ENCODE data around the gene RAD51B.

The RAD51B gene

DNA sequence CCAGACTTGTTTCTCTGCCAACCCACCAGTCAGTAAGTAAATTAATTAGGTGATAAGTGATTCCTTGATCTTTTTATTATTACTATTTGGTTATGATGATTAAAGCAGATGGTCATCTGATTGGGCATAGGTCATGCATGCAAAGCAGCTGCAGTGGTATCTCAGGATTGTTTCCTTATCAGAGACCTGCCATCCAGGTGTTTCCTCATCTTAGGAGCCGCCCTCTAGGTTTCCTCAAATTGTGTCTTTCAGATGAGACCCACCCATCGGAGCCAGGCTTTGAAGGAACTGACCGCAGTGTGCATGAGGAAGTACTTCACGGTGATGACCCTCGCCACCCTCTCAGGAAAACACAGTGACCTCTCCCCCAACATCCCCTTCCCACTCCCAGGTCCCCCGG, 910.0 kb downstream of the RAD51B start:
- TF ChIP-seq, protein P1, sequence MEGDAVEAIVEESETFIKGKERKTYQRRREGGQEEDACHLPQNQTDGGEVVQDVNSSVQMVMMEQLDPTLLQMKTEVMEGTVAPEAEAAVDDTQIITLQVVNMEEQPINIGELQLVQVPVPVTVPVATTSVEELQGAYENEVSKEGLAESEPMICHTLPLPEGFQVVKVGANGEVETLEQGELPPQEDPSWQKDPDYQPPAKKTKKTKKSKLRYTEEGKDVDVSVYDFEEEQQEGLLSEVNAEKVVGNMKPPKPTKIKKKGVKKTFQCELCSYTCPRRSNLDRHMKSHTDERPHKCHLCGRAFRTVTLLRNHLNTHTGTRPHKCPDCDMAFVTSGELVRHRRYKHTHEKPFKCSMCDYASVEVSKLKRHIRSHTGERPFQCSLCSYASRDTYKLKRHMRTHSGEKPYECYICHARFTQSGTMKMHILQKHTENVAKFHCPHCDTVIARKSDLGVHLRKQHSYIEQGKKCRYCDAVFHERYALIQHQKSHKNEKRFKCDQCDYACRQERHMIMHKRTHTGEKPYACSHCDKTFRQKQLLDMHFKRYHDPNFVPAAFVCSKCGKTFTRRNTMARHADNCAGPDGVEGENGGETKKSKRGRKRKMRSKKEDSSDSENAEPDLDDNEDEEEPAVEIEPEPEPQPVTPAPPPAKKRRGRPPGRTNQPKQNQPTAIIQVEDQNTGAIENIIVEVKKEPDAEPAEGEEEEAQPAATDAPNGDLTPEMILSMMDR (IDR thresholded peaks at IDR 0.05): no peak

DNA sequence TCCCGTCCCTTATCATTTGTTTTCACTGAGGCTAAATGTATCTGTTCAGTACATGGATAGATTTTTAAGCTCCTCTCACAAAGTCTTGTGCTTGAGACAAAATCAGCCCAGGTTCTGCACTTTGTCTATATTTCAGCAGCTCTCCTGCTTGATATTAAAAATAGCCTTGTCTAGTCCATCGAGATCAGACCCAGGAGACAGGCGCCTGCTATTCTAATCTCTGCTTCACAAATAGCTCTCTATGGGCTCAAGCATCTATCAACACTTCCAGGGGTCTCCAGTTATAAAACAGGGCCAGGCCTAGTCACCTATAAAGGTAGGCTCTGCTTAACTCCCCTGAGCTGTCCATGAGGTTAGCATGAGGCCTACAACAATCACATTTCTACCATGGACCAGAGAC, 910.8 kb downstream of the RAD51B start:
- TF ChIP-seq, protein P1 (IDR thresholded peaks at IDR 0.05): no peak

DNA sequence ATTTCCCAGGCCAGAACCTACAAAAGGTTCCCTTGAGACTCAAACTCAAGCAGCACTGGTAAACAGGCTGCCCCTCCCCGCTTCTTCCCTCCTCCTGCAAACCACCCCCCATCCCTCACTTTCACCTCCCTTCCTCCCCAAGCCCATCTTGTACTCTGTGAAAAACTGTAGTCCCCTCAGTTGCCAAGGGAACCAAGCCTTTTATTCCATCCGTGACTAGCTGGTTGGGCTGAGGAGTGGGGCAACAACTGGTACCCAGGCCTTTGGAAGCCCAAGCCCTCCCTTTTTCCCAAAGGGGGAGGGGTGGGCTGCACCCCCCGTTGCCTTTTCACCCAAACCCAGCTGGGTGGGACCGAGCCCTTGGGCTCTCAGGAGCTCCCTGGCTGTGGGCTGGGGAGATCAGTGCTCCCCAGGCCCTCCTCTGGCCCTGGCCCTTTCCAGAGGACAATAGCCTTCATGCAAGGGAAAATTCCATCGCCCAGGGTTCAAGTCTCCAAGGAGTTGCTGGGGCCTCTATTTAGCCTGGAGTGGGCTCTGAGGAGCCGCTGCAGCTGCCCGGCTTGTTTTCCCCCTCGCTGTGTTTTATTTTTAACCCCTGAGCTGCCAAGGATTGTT, 911.3 kb downstream of the RAD51B start:
- TF ChIP-seq, protein P1 (IDR thresholded peaks at IDR 0.05): no peak

DNA sequence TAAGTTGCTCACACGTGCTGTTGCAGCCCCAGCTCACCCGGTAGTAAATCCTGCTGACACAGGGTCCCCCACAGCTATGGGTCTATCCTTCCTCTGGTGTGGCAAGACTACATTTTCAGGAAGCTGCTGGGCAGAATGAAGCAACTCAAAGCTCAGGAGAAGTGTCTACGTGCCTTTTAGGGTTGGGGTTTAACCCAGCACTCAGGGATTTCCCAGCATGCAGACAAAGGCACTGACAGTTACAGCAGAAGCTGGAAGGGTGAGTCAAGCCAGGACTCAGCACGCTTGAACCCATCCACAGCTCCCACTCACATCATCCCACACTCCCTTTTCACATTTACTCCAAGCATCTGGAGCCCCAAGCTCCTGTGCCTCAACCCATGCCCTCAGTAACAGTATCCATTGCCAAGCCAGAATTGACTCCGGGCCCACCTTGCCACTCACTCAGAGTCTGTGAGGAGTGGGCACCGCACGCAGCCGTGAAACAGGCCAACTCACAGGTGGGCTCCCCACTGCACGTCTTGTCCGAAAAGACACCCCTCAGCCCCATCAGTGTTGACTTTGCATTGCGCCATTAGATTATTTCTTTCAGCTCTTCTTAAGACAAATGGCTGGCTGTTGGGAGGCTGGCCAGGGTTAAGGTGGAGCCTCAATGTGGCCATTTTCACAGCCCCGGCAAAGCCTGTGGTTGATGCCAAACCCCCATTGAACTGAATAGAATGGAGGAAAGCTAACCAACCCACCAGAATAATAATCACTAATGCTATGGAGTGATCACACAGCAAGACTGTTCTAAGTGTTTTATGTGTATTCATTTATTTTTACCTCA, 913.7 kb downstream of the RAD51B start:
- TF ChIP-seq, protein P1 (IDR thresholded peaks at IDR 0.05): no peak

DNA sequence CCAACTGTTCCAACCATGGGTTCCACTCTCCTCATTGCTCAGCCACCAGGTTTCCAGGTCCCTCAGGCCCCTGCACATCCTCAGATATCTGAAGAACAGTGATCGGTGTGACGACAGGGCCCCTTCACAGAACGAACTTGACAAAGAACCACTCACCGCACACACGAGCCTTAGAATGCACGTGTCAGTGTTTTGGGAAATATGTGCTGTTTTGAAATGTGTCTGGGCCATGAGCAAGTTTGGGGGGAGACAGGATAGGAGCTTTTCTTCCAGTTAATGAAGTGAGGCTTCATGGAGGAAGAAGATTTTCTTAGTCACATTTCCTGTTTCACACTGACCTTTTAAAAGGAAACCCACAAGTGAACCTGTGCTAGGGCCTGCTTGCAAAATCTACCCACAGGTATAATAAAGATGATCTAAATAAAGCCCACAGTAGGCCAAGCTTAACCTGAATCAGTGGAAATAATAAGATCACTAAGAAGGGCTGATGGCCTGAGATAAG, 914.7 kb downstream of the RAD51B start:
- TF ChIP-seq, protein P1 (IDR thresholded peaks at IDR 0.05): no peak

DNA sequence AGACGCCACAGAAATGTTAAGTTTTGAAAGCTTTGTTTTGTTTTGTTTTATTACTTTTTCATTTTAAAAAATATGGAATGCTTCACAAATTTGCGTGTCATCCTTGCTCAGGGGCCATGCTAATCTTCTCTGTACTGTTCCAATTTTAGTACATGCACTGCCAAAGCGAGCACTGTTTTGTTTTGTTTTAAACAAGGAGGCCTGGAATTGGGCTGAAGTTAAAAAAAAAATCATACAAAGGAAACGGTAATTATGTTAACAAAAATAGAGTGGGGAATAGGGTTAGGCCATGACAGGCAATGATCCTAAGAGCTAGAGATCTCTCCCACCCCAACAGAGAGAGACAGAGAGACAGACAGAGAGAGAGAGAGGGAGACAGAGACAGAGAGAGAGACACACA, 916.3 kb downstream of the RAD51B start:
- TF ChIP-seq, protein P1 (IDR thresholded peaks at IDR 0.05): no peak

DNA sequence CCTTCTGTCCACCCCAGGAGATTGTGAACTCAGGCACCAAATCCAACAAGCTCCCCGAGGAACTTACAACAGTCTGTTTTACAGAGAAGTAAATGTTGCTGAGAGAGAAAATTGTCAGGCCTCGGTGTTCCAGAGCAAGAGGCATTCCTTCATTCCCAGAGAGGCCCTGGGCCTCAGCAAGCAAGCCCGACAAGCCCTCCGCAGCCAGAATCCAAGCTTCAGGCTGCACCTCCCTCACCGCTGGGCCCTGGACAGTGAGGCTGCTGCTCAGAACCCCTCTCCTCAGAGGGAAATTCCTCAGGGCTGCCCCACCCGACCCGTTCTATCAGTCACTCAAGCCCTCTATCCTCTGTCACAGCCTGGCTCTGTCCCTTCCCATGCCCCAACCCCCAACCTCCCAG, 916.9 kb downstream of the RAD51B start:
- TF ChIP-seq, protein P1 (IDR thresholded peaks at IDR 0.05): no peak
